ENCODE results near the gene ZFYVE26. TPM values are rescaled to one million over a fixed set of nuclear protein-coding genes. Genes with fewer than 3 reads are reported as not detected.

The ZFYVE26 gene
- total and polyA plus RNA-seq, 2 of the 8 experiments (the other 6 are each of a cell fraction or from before 2014, with no cell fraction given), result 13.0 to 23.3 TPM

DNA sequence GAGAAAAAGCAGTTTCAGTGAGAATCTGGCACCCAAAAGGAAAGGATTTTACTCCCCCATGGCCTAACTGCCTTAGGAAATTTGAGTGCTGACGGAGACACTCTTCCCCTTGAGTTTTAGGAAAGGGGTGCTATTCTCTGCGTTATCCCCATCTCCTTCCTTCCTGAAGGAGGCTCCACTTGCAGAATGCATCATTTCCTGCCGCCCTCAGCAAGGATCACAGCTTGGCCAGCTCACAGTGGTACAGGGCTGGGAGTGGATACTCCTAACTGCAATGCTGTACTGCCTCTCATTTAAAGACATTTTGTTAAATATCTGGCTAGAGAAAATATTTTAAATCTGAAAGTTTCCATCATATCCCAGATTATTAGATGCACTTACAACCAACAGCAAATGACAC lies 81.7 kb downstream of the ZFYVE26 start:
- no peak overlapping the region for H3K4me2 ChIP-seq (ENCODE audit: insufficient read depth in 1 of 2, low read depth in 2 of 2, low read length in 2 of 2)
- H4K8ac ChIP-seq (ENCODE audit: extremely low read depth, insufficient read depth, low read length), result no peak overlapping the region
- 68% methylated on average over 3 of the region's 3 CpGs; no CpG with 5 or more reads in 1 of the 2 experiments for WGBS, 2 experiments (ENCODE audit: extremely low coverage in 1 of 2, insufficient coverage in 1 of 2, insufficient read length in 1 of 2, insufficient replicate concordance in 2 of 2, low coverage in 1 of 2, low lambda C conversion rate in 2 of 2, missing lambda C conversion rate in 1 of 2)

More for the DNA sequence above, 81.7 kb downstream of the ZFYVE26 start:
- Histone ChIP-seq H3K18ac (ENCODE audit: extremely low read depth, low read length) (no peak overlapping the region), H3K36me3 (ENCODE audit: control insufficient read depth in 2 of 4, insufficient read depth in 4 of 4, low read length in 3 of 4) (no peaks in the 10 kb centered on the region), H3K79me1 (ENCODE audit: low read depth, low read length) (no peaks in the 10 kb centered on the region), H3K56ac (replicated peaks; ENCODE audit: insufficient read length, low read depth, low read length) (no peak overlapping the region), H2BK5ac (ENCODE audit: low read depth, low read length) (no peak overlapping the region), H4K20me1 (replicated peaks in 1 of 2; ENCODE audit: control insufficient read depth in 1 of 2, insufficient read depth in 2 of 2, low read length in 2 of 2) (no peaks in the 10 kb centered on the region), H3K27me3 (replicated peaks in 1 of 4; ENCODE audit: control insufficient read depth in 3 of 4, extremely low read depth in 1 of 4, insufficient read depth in 3 of 4, low read length in 3 of 4) (no peaks in the 10 kb centered on the region), H3K14ac (ENCODE audit: insufficient read length) (no peak overlapping the region), H2AFZ (ENCODE audit: low read length) (peak overlapping the region; percentile 89), H3K4me3 (ENCODE audit: extremely low read depth in 1 of 4, insufficient read depth in 2 of 4, low read depth in 3 of 4, low read length in 4 of 4) (no peak overlapping the region), H2BK120ac (replicated peaks; ENCODE audit: low read depth, low read length) (no peak overlapping the region), H4K5ac (ENCODE audit: insufficient read length, low read depth, low read length) (no peak overlapping the region), H3K23ac (ENCODE audit: insufficient read length) (no peak overlapping the region), H4K91ac (replicated peaks; ENCODE audit: insufficient read length, low read length) (no peak overlapping the region), H3K27ac (ENCODE audit: low read depth, low read length) (no peak overlapping the region), H3K4me1 (replicated peaks in 1 of 4; ENCODE audit: control insufficient read depth in 3 of 4, insufficient read depth in 4 of 4, low read length in 3 of 4) (peaks cover 0 to 3% (median under 1%) of the 10 kb centered on the region in 4 experiments; a peak in 2 of 7 replicates), H3K4ac (replicated peaks; ENCODE audit: insufficient read length, low read depth, low read length) (no peak overlapping the region), H3K79me2 (ENCODE audit: control insufficient read depth in 1 of 2, insufficient read depth in 2 of 2, low read length in 2 of 2) (no peaks in the 10 kb centered on the region), H3K9ac (replicated peaks in 1 of 4; ENCODE audit: extremely low read depth in 1 of 4, low read depth in 3 of 4, low read length in 3 of 4) (no peak overlapping the region), H3K23me2 (ENCODE audit: low read depth, low read length) (no peaks in the 10 kb centered on the region), H2BK20ac (ENCODE audit: low read length) (no peak overlapping the region), H2BK12ac (ENCODE audit: low read depth, low read length) (no peak overlapping the region), H3K9me3 (ENCODE audit: insufficient read depth in 2 of 2, low read depth in 1 of 2, low read length in 1 of 2) (no peaks in the 10 kb centered on the region), H2BK15ac (ENCODE audit: low read length) (no peak overlapping the region), H2AK5ac (ENCODE audit: low read depth, low read length) (no peak overlapping the region)
- FAIRE-seq (peak; percentile 91), DNase-seq (ENCODE audit: low read depth in 1 of 2, low spot score in 2 of 2) (no peak)
- ChIA-PET CTCF (ENCODE audit: partially characterized antibody) (interaction anchor here (0.6 to 2.5 kb wide), 5 partner anchors 12 to 1332 kb away, joined by 3 to 9 read pairs (median 3); no protein-coding TSS in a partner anchor), POLR2A (ENCODE audit: partially characterized antibody) (interaction anchor here (1.4 kb wide), 2 partner anchors 8 to 23 kb away, joined by 4 read pairs; no protein-coding TSS in a partner anchor)
- TF ChIP-seq TBP (IDR thresholded peaks at IDR 0.05; ENCODE audit: low read depth, low read length) (no peak), RAD21 (IDR thresholded peaks at IDR 0.05 in 1 of 2, conservative IDR thresholded peaks at IDR 0.05 in 1 of 2; ENCODE audit: low read depth in 2 of 2, low read length in 2 of 2) (peak; percentile 14 to 23; a peak in 3 of 4 replicates), CHD2 (IDR thresholded peaks at IDR 0.05; ENCODE audit: low read length) (no peak), CREB1 (IDR thresholded peaks at IDR 0.05) (0 out of 2 replicates have a peak, but pooled peaks have one; percentile 48), SUZ12 (IDR thresholded peaks at IDR 0.05; ENCODE audit: low read length) (no peak), CTCF (IDR thresholded peaks at IDR 0.05; ENCODE audit: control extremely low read depth in 1 of 3, insufficient read depth in 1 of 3, low read depth in 1 of 3, low read length in 3 of 3) (peak; percentile 33 to 65 (median 37); a peak in 3 of 4 replicates), EZH2 (IDR thresholded peaks at IDR 0.05; ENCODE audit: low read depth, low read length, severe bottlenecking) (no peak)

Measured in H1 (cell line).